ENCODE data around the gene KCNAB1.
"Not testable (repeated sequence)": the region's sequence is repeated elsewhere in the genome, so short reads cannot be mapped to it uniquely, and the experiment has no call there.

Gene KCNAB1

GRCh38 chr3:156180077-156180476 lies 59.7 kb downstream of the KCNAB1 start:
- DNase-seq = no peak

- no peak for DNase-seq
Observed at GRCh38 chr3:156181509-156181908, 61.1 kb downstream of the KCNAB1 start.

GRCh38 chr3:156183396-156183795 lies 63.0 kb downstream of the KCNAB1 start:
- no peak for DNase-seq

- no peak for DNase-seq
Observed at GRCh38 chr3:156184156-156184555, 63.8 kb downstream of the KCNAB1 start.

GRCh38 chr3:156187146-156187769 lies 66.9 kb downstream of the KCNAB1 start:
- DNase-seq = no peak

GRCh38 chr3:156188757-156189156 lies 68.4 kb downstream of the KCNAB1 start:
- DNase-seq = no peak

- DNase-seq = no peak
Observed at GRCh38 chr3:156189927-156190326, 69.5 kb downstream of the KCNAB1 start.

GRCh38 chr3:156194945-156195344 lies 74.6 kb downstream of the KCNAB1 start:
- not testable (repeated sequence) for DNase-seq

GRCh38 chr3:156197152-156197551 lies 76.8 kb downstream of the KCNAB1 start:
- DNase-seq = not testable (repeated sequence)

GRCh38 chr3:156201411-156202405 lies 81.3 kb downstream of the KCNAB1 start:
- no peak for DNase-seq

- DNase-seq = no peak
Observed at GRCh38 chr3:156206157-156206556, 85.8 kb downstream of the KCNAB1 start.

GRCh38 chr3:156207802-156208685 lies 87.7 kb downstream of the KCNAB1 start:
- no peak for DNase-seq

GRCh38 chr3:156209631-156210335 lies 89.4 kb downstream of the KCNAB1 start:
- no peak for DNase-seq

- no peak for DNase-seq
Observed at GRCh38 chr3:156211583-156211982, 91.2 kb downstream of the KCNAB1 start.

GRCh38 chr3:156214676-156215075 lies 94.3 kb downstream of the KCNAB1 start:
- DNase-seq = no peak

- no peak for DNase-seq
Observed at GRCh38 chr3:156215751-156216150, 95.4 kb downstream of the KCNAB1 start.

GRCh38 chr3:156216216-156216615 lies 95.8 kb downstream of the KCNAB1 start:
- no peak for DNase-seq

- no peak for DNase-seq
Observed at GRCh38 chr3:156216852-156217251, 96.5 kb downstream of the KCNAB1 start.

- DNase-seq = no peak
Observed at GRCh38 chr3:156217674-156218352, 97.4 kb downstream of the KCNAB1 start.

GRCh38 chr3:156218353-156218744 lies 98.0 kb downstream of the KCNAB1 start:
- no peak for DNase-seq

- not testable (repeated sequence) for DNase-seq
Observed at GRCh38 chr3:156222381-156222780, 102.0 kb downstream of the KCNAB1 start.

- DNase-seq = not testable (repeated sequence)
Observed at GRCh38 chr3:156224046-156224445, 103.7 kb downstream of the KCNAB1 start.

All from bone marrow (tissue), 2 donors.